Measurements from ENCODE around the gene VPS45. TPM values are rescaled to one million over a fixed set of nuclear protein-coding genes. Genes with fewer than 3 reads are reported as not detected.

Gene VPS45
- total and polyA plus RNA-seq, 2 of the 4 experiments (the other 2 are of a cell fraction): 32.4 to 33.3 TPM

GRCh38 chr1:150093805-150094204, 26.2 kb downstream of the VPS45 start:
- TF ChIP-seq, protein P1, sequence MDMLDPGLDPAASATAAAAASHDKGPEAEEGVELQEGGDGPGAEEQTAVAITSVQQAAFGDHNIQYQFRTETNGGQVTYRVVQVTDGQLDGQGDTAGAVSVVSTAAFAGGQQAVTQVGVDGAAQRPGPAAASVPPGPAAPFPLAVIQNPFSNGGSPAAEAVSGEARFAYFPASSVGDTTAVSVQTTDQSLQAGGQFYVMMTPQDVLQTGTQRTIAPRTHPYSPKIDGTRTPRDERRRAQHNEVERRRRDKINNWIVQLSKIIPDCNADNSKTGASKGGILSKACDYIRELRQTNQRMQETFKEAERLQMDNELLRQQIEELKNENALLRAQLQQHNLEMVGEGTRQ (IDR thresholded peaks at IDR 0.05; ENCODE audit: low read depth, low read length): no peak
- TF ChIP-seq BHLHE40 (IDR thresholded peaks at IDR 0.05; ENCODE audit: low read depth, low read length) (no peak), NFE2L2 (IDR thresholded peaks at IDR 0.05; ENCODE audit: low read depth, low read length) (no peak), POLR2A (IDR thresholded peaks at IDR 0.05; ENCODE audit: low read depth, low read length) (no peak), CHD1 (IDR thresholded peaks at IDR 0.05; ENCODE audit: low read depth, low read length) (no peak), FOS (IDR thresholded peaks at IDR 0.05; ENCODE audit: low read depth, low read length) (no peak), MXI1 (IDR thresholded peaks at IDR 0.05; ENCODE audit: borderline replicate concordance, low read depth, low read length) (no peak), CEBPB (IDR thresholded peaks at IDR 0.05; ENCODE audit: low read depth, low read length) (no peak), ELK1 (IDR thresholded peaks at IDR 0.05; ENCODE audit: borderline replicate concordance, low read depth, low read length) (no peak), RFX5 (IDR thresholded peaks at IDR 0.05; ENCODE audit: low read depth, low read length) (no peak)
- TF ChIP-seq, protein P2, sequence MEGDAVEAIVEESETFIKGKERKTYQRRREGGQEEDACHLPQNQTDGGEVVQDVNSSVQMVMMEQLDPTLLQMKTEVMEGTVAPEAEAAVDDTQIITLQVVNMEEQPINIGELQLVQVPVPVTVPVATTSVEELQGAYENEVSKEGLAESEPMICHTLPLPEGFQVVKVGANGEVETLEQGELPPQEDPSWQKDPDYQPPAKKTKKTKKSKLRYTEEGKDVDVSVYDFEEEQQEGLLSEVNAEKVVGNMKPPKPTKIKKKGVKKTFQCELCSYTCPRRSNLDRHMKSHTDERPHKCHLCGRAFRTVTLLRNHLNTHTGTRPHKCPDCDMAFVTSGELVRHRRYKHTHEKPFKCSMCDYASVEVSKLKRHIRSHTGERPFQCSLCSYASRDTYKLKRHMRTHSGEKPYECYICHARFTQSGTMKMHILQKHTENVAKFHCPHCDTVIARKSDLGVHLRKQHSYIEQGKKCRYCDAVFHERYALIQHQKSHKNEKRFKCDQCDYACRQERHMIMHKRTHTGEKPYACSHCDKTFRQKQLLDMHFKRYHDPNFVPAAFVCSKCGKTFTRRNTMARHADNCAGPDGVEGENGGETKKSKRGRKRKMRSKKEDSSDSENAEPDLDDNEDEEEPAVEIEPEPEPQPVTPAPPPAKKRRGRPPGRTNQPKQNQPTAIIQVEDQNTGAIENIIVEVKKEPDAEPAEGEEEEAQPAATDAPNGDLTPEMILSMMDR (conservative IDR thresholded peaks at IDR 0.05; ENCODE audit: low read depth, low read length): no peak
- Histone ChIP-seq H2BK15ac (ENCODE audit: low read depth, low read length) (no peak overlapping the region), H4K91ac (ENCODE audit: insufficient read depth, low read depth, low read length) (no peak overlapping the region), H2BK20ac (ENCODE audit: low read depth, low read length) (no peak overlapping the region), H3K79me1 (ENCODE audit: low read depth in 1 of 2, low read length in 2 of 2) (no peaks in the 10 kb centered on the region; a peak in 1 of 4 replicates), H3K4me1 (ENCODE audit: control insufficient read depth, insufficient read depth, low read length) (no peaks in the 10 kb centered on the region), H3K14ac (replicated peaks; ENCODE audit: low read depth, low read length) (no peak overlapping the region), H3K56ac (ENCODE audit: extremely low read depth, insufficient read depth, low read length) (no peak overlapping the region), H4K8ac (ENCODE audit: low read depth in 2 of 2, low read length in 2 of 2) (no peak overlapping the region), H3K9me3 (ENCODE audit: control insufficient read depth, insufficient read depth, low read length) (no peaks in the 10 kb centered on the region), H3K18ac (ENCODE audit: low read depth, low read length) (no peak overlapping the region), H3K27me3 (ENCODE audit: control insufficient read depth, insufficient read depth, low read length) (no peaks in the 10 kb centered on the region), H3K9ac (ENCODE audit: low read depth, low read length) (no peak overlapping the region), H4K5ac (ENCODE audit: low read depth, low read length) (no peak overlapping the region), H2BK5ac (ENCODE audit: low read depth, low read length, poor library complexity, severe bottlenecking) (no peak overlapping the region), H3K4me3 (ENCODE audit: insufficient read depth, low read depth, low read length) (no peak overlapping the region), H2AK9ac (replicated peaks; ENCODE audit: low read depth, low read length, poor library complexity) (no peak overlapping the region), H3K4ac (ENCODE audit: low read depth, low read length) (no peak overlapping the region), H2AK5ac (ENCODE audit: low read depth, low read length) (no peak overlapping the region), H3K36me3 (ENCODE audit: control insufficient read depth, insufficient read depth, low read length) (peaks cover 7% of the 10 kb centered on the region), H2AFZ (replicated peaks; ENCODE audit: low read length, poor library complexity) (no peak overlapping the region), H4K20me1 (ENCODE audit: insufficient read depth, low read length) (no peaks in the 10 kb centered on the region), H3K23ac (ENCODE audit: low read depth, low read length) (no peak overlapping the region), H2BK120ac (ENCODE audit: low read depth, low read length) (no peak overlapping the region), H3K27ac (ENCODE audit: insufficient read depth, low read length) (no peak overlapping the region), H3K4me2 (ENCODE audit: low read depth, low read length) (no peak overlapping the region), H3K9me1 (ENCODE audit: insufficient read depth, low read length) (no peaks in the 10 kb centered on the region)
- no peak for ATAC-seq (ENCODE audit: low read depth)
- no CpG with 5 or more reads among the region's 1 CpG for WGBS, 2 experiments (ENCODE audit: extremely low coverage in 2 of 2, insufficient read length in 1 of 2)
- no peak for DNase-seq
- intact Hi-C loops (cut with micrococcal nuclease): no loop called here
- POLR2A ChIA-PET (ENCODE audit: unreplicated experiment): no interaction called here
- BruUV-seq (replicated peaks): no TSS peak
- CTCF ChIA-PET: no interaction called here
- in situ Hi-C loops (cut with MboI; ENCODE audit: low sequenced_read_pairs): no loop called here
- dilution Hi-C loops (cut with HindIII; ENCODE audit: low sequenced_read_pairs, unreplicated experiment): no loop called here
